Breast epithelium (tissue), 4 donors: ENCODE measurements around the gene HDHD3. TPM values are rescaled to one million over a fixed set of nuclear protein-coding genes. Genes with fewer than 3 reads are reported as not detected.
A peak's percentile ranks its signal among the peaks of the same experiment; 100 is the strongest.

Experiments used
- DNase-seq, 2 donors: peaks; one replicate each; pipeline ENCODE4 v3.0.0-alpha.2; 2019; ENCODE audit warnings: low spot score in 2 of 2
- H3K27ac ChIP-seq, 2 donors: fragments of 200-600 bp; sonication (generic) in 1 of 2; one replicate each; pipeline ENCODE4 v1.5.1; 2016 to 2019; ENCODE audit warnings: mild to moderate bottlenecking in 1 of 2
- H3K27me3 ChIP-seq, 2 donors: fragments of 200-600 bp; sonication (generic) in 1 of 2; one replicate each; pipeline versions ENCODE4 v1.5.1 to v1.6.0; 2017 to 2019; ENCODE audit warnings: control low read depth in 1 of 2, mild to moderate bottlenecking in 1 of 2
- H3K36me3 ChIP-seq: fragments of 200-600 bp; one replicate; pipeline ENCODE4 v1.5.1; 2019
- H3K4me1 ChIP-seq, 2 donors: fragments of 200-600 bp; sonication (generic); one replicate each; pipeline ENCODE4 v1.5.1; 2016 to 2019; ENCODE audit warnings: control low read depth in 1 of 2
- H3K4me3 ChIP-seq, 3 donors: fragments of 200-600 bp; sonication (generic); 1 replicate in 2 of 3; 2 replicates in 1 of 3; pipeline ENCODE4 v1.5.1; 2016 to 2019; ENCODE audit warnings: mild to moderate bottlenecking in 3 of 3, moderate library complexity in 2 of 3
- H3K9me3 ChIP-seq, 2 donors: fragments of 200-600 bp; sonication (generic) in 1 of 2; one replicate each; pipeline ENCODE4 v1.5.1; 2016 to 2019; ENCODE audit warnings: control low read depth in 1 of 2
- POLR2A ChIP-seq: fragments of 450-650 bp; IDR thresholded peaks from one replicate; pipeline ENCODE4 v1.6.1; 2016; ENCODE audit warnings: antibody characterized with exemption, mild to moderate bottlenecking, moderate library complexity
- POLR2AphosphoS5 ChIP-seq, 3 donors: sonication (generic); formaldehyde crosslinking; IDR thresholded peaks; one replicate each; pipeline ENCODE4 v1.6.1; 2017; ENCODE audit warnings: antibody characterized with exemption in 3 of 3
- intact Hi-C: fragments of 100-400 bp; cut with DNase I; formaldehyde crosslinking; loops from one replicate; pipeline ENCODE4 v1.15.1; 2023; ENCODE audit warnings: low total_unique reads
- total RNA-seq, 3 donors: library from RNA; depleted of rRNA; stranded (reverse); fragments of >200 nt; gene quantifications; one replicate each; pipeline ENCODE4 v1.1.0, GENCODE V29; 2016
- TF ChIP-seq, protein P1 (sequence below), 3 donors: fragments of 450-650 bp; IDR thresholded peaks; one replicate each; pipeline ENCODE4 v1.5.1; 2016 to 2017; ENCODE audit warnings: antibody characterized with exemption in 3 of 3, mild to moderate bottlenecking in 3 of 3, moderate library complexity in 3 of 3

The HDHD3 gene
- total RNA-seq, 3 donors from 2014 or later, result 24.5 to 66.9 (median 54.1) TPM

DNA sequence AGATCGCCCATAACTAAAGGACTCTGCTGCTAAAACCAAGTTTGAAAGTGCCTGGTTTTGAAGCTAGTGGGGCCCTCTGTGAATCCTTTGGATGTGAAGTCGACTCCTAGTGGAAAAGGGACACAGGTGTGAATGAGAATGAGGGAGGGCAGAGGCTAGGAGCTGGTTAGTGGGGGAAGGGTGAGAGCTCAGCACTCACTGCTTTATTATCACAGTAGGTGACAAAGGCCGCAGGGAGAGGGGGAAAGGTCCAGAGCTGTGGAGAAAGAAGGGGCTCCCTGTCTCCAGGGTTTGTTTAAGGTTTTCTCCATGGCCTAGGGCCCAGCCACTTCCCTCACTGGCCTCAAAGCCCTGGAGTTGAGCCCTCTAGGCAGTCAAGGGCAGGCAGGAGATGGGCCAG lies 3.5 kb downstream of the HDHD3 start:
- TF ChIP-seq, protein P1, sequence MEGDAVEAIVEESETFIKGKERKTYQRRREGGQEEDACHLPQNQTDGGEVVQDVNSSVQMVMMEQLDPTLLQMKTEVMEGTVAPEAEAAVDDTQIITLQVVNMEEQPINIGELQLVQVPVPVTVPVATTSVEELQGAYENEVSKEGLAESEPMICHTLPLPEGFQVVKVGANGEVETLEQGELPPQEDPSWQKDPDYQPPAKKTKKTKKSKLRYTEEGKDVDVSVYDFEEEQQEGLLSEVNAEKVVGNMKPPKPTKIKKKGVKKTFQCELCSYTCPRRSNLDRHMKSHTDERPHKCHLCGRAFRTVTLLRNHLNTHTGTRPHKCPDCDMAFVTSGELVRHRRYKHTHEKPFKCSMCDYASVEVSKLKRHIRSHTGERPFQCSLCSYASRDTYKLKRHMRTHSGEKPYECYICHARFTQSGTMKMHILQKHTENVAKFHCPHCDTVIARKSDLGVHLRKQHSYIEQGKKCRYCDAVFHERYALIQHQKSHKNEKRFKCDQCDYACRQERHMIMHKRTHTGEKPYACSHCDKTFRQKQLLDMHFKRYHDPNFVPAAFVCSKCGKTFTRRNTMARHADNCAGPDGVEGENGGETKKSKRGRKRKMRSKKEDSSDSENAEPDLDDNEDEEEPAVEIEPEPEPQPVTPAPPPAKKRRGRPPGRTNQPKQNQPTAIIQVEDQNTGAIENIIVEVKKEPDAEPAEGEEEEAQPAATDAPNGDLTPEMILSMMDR (IDR thresholded peaks at IDR 0.05), result no peak
- TF ChIP-seq POLR2AphosphoS5 (IDR thresholded peaks at IDR 0.05) (no peak), POLR2A (no peak)
- no peak for DNase-seq
- intact Hi-C loops, result no loop called here

DNA sequence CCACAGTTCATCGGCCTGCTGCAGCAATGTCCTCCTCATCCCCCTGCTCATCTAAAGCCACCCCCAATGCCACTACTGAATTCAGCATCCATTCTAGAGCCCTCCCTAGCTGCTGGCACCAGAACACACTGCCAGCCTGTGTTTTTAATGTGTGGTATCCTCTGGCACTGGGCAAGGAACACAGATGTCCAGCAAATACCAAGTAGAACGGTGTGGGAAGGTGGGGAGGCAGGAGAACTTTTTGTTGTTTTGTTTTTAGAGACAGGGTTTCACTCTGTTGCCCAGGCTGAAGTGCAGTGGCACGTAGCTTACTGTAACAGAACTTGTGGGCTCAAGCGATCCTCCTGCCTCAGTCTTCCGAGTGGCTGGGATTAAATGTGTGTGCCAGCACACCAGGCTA lies 4.7 kb downstream of the HDHD3 start:
- H3K27me3 ChIP-seq, result no peaks in the 10 kb centered on the region
- H3K9me3 ChIP-seq, result no peaks in the 10 kb centered on the region
- TF ChIP-seq POLR2AphosphoS5 (IDR thresholded peaks at IDR 0.05), result no peak
- no peak for TF ChIP-seq POLR2A
- TF ChIP-seq, protein P1 (IDR thresholded peaks at IDR 0.05), result no peak
- peaks cover 7% of the 10 kb centered on the region for H3K36me3 ChIP-seq
- intact Hi-C loops, result no loop called here
- H3K4me3 ChIP-seq, result no peak overlapping the region
- peaks cover 0 to 3% of the 10 kb centered on the region in 2 donors for H3K4me1 ChIP-seq
- DNase-seq, result no peak
- H3K27ac ChIP-seq, result peak overlapping the region; percentile 40 to 44

More for the DNA sequence above, 3.5 kb downstream of the HDHD3 start:
- Histone ChIP-seq H3K4me3 (no peak overlapping the region), H3K4me1 (peaks cover 0 to 3% of the 10 kb centered on the region in 2 donors), H3K9me3 (no peaks in the 10 kb centered on the region), H3K27me3 (no peaks in the 10 kb centered on the region), H3K36me3 (peaks cover 7% of the 10 kb centered on the region), H3K27ac (no peak overlapping the region)

DNA sequence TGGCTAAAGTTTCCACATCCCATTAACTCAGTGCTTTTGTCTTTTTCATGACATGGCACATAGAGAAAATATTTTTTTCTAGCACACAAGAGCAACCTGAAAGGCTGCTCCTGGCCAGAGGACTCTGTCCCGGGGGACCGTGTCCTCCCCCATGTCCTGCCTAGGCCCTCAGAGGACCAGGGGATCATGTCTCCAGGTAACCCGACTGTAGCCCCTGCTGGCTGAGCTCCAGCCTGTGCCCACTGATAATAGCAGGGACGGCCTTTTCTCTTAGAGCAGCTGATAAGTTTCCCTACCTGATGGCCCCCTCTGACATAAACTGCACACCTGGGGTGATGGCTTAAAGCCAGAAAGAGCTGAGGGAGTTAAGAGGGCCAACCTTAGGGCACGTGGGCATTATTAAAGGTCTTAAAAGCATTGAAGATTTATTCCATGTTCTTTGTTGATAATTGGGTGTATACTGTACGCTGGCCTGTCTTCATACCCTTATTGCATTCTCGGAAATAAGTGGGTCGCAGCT lies 5.9 kb downstream of the HDHD3 start:
- Histone ChIP-seq H3K4me3 (no peak overlapping the region), H3K36me3 (peaks cover 7% of the 10 kb centered on the region), H3K27ac (no peak overlapping the region), H3K4me1 (peaks cover 0 to 3% of the 10 kb centered on the region in 2 donors), H3K27me3 (no peaks in the 10 kb centered on the region), H3K9me3 (no peaks in the 10 kb centered on the region)
- DNase-seq, result no peak
- TF ChIP-seq POLR2A (no peak), POLR2AphosphoS5 (IDR thresholded peaks at IDR 0.05) (no peak)
- TF ChIP-seq, protein P1 (IDR thresholded peaks at IDR 0.05), result no peak
- intact Hi-C loops, result no loop called here

DNA sequence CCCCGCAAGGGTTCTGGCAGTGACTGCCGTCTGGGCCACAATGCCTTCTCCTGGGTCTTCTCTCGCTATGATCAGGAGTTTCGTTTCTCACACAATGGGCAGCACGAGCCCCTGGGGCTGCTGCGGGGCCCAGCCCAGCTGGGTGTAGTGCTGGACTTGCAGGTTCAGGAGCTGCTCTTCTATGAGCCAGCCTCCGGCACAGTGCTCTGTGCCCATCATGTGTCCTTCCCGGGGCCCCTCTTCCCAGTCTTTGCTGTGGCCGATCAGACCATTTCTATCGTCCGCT lies 7.0 kb downstream of the HDHD3 start:
- TF ChIP-seq POLR2A, result no peak
- TF ChIP-seq, protein P1 (IDR thresholded peaks at IDR 0.05), result no peak
- TF ChIP-seq POLR2AphosphoS5 (IDR thresholded peaks at IDR 0.05), result no peak
- no peak overlapping the region for H3K4me3 ChIP-seq
- no peak overlapping the region for H3K27ac ChIP-seq
- no peaks in the 10 kb centered on the region for H3K9me3 ChIP-seq
- H3K4me1 ChIP-seq, result peaks cover 0 to 3% of the 10 kb centered on the region in 2 donors
- H3K36me3 ChIP-seq, result peaks cover 7% of the 10 kb centered on the region
- no peaks in the 10 kb centered on the region for H3K27me3 ChIP-seq
- DNase-seq, result no peak
- intact Hi-C loops, result no loop called here

DNA sequence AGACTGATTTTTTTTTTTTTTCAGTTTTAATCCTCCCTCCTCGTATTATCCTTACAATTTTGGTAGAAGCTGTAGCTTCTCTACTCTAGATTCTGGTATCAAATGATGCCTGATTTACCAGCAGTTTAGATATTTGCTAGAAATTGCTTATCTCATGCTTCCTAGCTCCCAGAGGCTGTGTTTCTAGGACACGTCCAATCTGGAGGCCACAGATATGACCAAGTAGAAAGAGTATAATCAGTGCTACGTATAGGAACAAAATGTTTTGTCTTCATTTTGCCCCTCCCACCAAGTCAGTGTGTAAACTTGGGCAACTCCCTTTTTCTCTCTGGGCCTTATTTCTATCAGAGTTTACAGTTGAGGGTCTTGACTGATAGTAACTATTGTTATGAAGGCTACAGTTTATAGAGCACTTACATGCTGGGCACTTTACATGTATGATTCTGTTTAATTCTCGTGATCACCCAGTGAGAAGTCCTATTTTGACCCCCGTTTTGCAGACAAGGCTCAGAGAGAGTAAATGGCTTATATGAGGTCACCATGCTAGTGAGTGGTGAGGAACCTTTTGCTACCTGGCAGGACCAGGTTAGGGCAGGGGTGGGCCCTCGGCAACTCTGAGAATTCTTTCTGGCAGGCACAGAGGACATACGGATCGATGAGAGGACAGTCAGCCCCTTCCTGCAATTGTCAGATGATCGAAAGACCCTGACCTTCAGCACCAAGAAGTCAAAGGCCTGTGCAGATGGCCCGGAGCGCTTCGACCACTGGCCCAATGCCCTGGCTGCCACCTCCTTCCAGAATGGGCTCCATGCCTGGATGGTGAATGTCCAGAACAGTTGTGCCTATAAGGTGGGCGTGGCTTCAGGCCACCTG lies 7.6 kb downstream of the HDHD3 start:
- Histone ChIP-seq H3K4me1 (peaks cover 0 to 3% of the 10 kb centered on the region in 2 donors), H3K9me3 (no peaks in the 10 kb centered on the region), H3K27ac (peak overlapping the region in 1 of 2 donors; percentile 7), H3K4me3 (no peak overlapping the region), H3K27me3 (no peaks in the 10 kb centered on the region), H3K36me3 (peaks cover 6% of the 10 kb centered on the region)
- TF ChIP-seq POLR2AphosphoS5 (IDR thresholded peaks at IDR 0.05) (no peak), POLR2A (no peak)
- TF ChIP-seq, protein P1 (IDR thresholded peaks at IDR 0.05), result no peak
- no peak for DNase-seq
- intact Hi-C loops, result no loop called here
